AG09319 (cell line): Measurements from ENCODE around the gene SLC46A3.
"Not testable (repeated sequence)": the region's sequence is repeated elsewhere in the genome, so short reads cannot be mapped to it uniquely, and the experiment has no call there.

Experiments
- DNase-seq: peaks from one replicate; pipeline ENCODE4 v3.0.0-alpha.2; 2010; ENCODE audit warnings: low read depth; ENCODE audit errors: extremely low read depth
- CTCF ChIP-seq: IDR thresholded peaks from 2 replicates; pipeline ENCODE4 v1.5.1; 2011; ENCODE audit warnings: low read depth, mild to moderate bottlenecking, inconsistent platforms, low read length, moderate library complexity

SLC46A3 gene

GRCh38 chr13:28743499-28744083 lies 24.8 kb upstream of the SLC46A3 start:
- no peak for TF ChIP-seq CTCF
- DNase-seq = no peak

- TF ChIP-seq CTCF = no peak
- DNase-seq = no peak
These were observed 24.2 kb upstream of the SLC46A3 start for GRCh38 chr13:28743020-28743419.

- not testable (repeated sequence) for DNase-seq
These were observed 23.7 kb upstream of the SLC46A3 start for GRCh38 chr13:28742445-28742844.

GRCh38 chr13:28741084-28741491 lies 22.3 kb upstream of the SLC46A3 start:
- TF ChIP-seq CTCF = no peak
- no peak for DNase-seq

GRCh38 chr13:28739376-28739775 lies 20.6 kb upstream of the SLC46A3 start:
- no peak for DNase-seq
- TF ChIP-seq CTCF = no peak

- DNase-seq = no peak
- no peak for TF ChIP-seq CTCF
These were observed 16.8 kb upstream of the SLC46A3 start for GRCh38 chr13:28735481-28736029.

- no peak for DNase-seq
- no peak for TF ChIP-seq CTCF
These were observed 16.1 kb upstream of the SLC46A3 start for GRCh38 chr13:28734906-28735305.

GRCh38 chr13:28730762-28731161 lies 12.0 kb upstream of the SLC46A3 start:
- no peak for DNase-seq
- no peak for TF ChIP-seq CTCF
